HFFc6 (cell line): ENCODE measurements around the gene TIMM17A. TPM values are rescaled to one million over a fixed set of nuclear protein-coding genes. Genes with fewer than 3 reads are reported as not detected.
A peak's percentile ranks its signal among the peaks of the same experiment; 100 is the strongest.

ENCODE experiments used
- DNase-seq: peaks from one replicate; pipeline ENCODE4 v3.0.0-alpha.2; 2018
- H3K27ac Mint-ChIP-seq: 2 replicates; pipeline ENCODE4 v1.8.0; 2020; ENCODE audit warnings: mild to moderate bottlenecking, mixed read lengths
- H3K27me3 Mint-ChIP-seq: 2 replicates; pipeline ENCODE4 v1.8.0; 2021; ENCODE audit warnings: mild to moderate bottlenecking, moderate library complexity, mixed read lengths; ENCODE audit not compliant: insufficient read depth
- H3K36me3 Mint-ChIP-seq: 2 replicates; pipeline ENCODE4 v1.8.0; 2021; ENCODE audit warnings: low read depth, mixed read lengths
- H3K4me1 Mint-ChIP-seq: 2 replicates; pipeline ENCODE4 v1.8.0; 2020; ENCODE audit warnings: low read depth, mixed read lengths
- H3K4me3 Mint-ChIP-seq: 2 replicates; pipeline ENCODE4 v1.8.0; 2020; ENCODE audit warnings: mild to moderate bottlenecking, moderate library complexity, mixed read lengths
- H3K9me3 Mint-ChIP-seq: 2 replicates; pipeline ENCODE4 v1.8.0; 2020; ENCODE audit warnings: mild to moderate bottlenecking, mixed read lengths
- CTCF ChIP-seq: fragments of 200-600 bp; sonication (generic); IDR thresholded peaks from 2 replicates; pipeline ENCODE4 v1.5.0; 2021; ENCODE audit warnings: antibody characterized with exemption, mild to moderate bottlenecking
- total RNA-seq, 6 experiments: library from RNA; stranded (reverse); fragmentation: NEBNext Ultra II Directional; extraction: Animal tissue kit (Norgen Biotek cat#: 25700); gene quantifications; 2 replicates in 1 of 6; 3 replicates in 5 of 6; pipeline ENCODE4 v1.2.3, GENCODE V29; 2021

Gene TIMM17A
- total RNA-seq, 6 experiments from 2014 or later = 114 to 128 (median 122) TPM

- Mint-ChIP-seq H3K27ac (no peak overlapping the region), H3K27me3 (peaks cover 1% of the 10 kb centered on the region; the same call in 1 of the 2 replicates), H3K36me3 (peaks cover 10% of the 10 kb centered on the region), H3K9me3 (no peaks in the 10 kb centered on the region), H3K4me3 (no peak overlapping the region), H3K4me1 (peaks cover 31% of the 10 kb centered on the region)
- DNase-seq = no peak
- TF ChIP-seq CTCF = no peak
Measured at GRCh38 chr1:201985355-201985754, 30.1 kb downstream of the TIMM17A start.

DNA sequence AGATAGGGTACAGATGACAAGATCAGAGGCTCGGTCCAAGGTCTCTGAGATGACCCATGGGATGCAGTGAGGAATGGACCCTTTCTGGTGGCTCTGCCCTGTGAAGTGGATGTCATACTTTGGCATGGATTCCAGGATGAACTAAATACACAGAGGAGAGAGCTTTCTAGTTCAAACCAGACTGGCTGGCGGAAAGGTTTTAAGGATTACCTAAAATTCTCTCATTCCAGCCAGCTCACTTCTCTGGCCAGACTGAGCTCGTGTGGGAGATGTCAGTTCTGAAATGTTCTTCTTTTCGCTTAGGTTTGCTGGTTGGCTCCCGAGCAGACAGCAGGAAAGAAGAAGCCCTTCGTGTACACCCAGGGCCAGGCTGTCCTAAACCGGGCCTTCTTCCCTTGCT lies 33.3 kb downstream of the TIMM17A start:
- peaks cover 15% of the 10 kb centered on the region for H3K36me3 Mint-ChIP-seq
- no peaks in the 10 kb centered on the region; the same call in 1 of the 2 replicates for H3K27me3 Mint-ChIP-seq
- DNase-seq = no peak
- H3K4me1 Mint-ChIP-seq = peaks cover 23% of the 10 kb centered on the region
- no peak for TF ChIP-seq CTCF
- no peak overlapping the region for H3K4me3 Mint-ChIP-seq
- no peaks in the 10 kb centered on the region for H3K9me3 Mint-ChIP-seq
- H3K27ac Mint-ChIP-seq = peak overlapping the region; percentile 21; the same call in 1 of the 2 replicates

DNA sequence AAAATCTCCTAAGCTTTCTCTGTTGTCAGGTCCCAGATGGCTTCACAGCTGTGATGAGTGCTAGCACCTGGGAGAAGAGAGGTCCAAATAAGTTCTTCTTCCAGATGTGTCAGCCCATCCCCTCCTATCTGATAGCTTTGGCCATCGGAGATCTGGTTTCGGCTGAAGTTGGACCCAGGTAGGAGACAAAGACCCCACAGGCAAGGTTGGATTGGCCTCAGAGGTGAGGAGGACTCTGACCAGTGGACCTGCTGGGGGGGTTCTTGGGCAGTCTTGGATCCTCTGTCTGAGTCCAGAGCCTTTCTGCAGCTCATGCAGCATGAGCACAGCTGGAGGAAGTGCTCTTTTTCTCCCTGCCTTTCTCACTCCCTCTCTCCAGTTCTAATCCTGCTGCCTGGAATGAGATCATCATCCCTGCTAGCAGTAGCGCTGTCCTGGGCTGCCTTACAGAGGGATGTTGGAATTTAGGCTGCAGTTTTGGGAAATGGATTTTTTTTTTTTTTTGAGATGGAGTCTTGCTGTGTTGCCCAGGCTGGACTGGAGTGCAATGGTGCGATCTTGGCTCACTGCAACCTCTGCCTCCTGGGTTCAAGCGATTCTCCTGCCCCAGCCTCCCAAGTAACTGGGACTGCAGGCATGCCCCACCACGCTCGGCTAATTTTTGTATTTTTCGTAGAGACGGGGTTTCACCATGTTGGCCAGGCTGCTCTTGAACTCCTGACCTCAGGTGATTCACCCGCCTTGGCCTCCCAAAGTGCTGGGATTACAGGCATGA lies 34.2 kb downstream of the TIMM17A start:
- H3K27ac Mint-ChIP-seq = no peak overlapping the region
- TF ChIP-seq CTCF = no peak

GRCh38 chr1:201990427-201990826 lies 35.1 kb downstream of the TIMM17A start:
- Mint-ChIP-seq H3K4me3 (no peak overlapping the region), H3K36me3 (peaks cover 10% of the 10 kb centered on the region), H3K27me3 (no peaks in the 10 kb centered on the region; the same call in 1 of the 2 replicates), H3K27ac (no peak overlapping the region), H3K4me1 (peaks cover 13% of the 10 kb centered on the region), H3K9me3 (no peaks in the 10 kb centered on the region)
- no peak for DNase-seq
- no peak for TF ChIP-seq CTCF

More for the DNA sequence above, 34.2 kb downstream of the TIMM17A start:
- no peaks in the 10 kb centered on the region for H3K9me3 Mint-ChIP-seq
- no peaks in the 10 kb centered on the region; the same call in 1 of the 2 replicates for H3K27me3 Mint-ChIP-seq
- peaks cover 11% of the 10 kb centered on the region for H3K36me3 Mint-ChIP-seq
- peaks cover 15% of the 10 kb centered on the region for H3K4me1 Mint-ChIP-seq
- no peak overlapping the region for H3K4me3 Mint-ChIP-seq
- no peak for DNase-seq

GRCh38 chr1:201999625-202000238 lies 44.4 kb downstream of the TIMM17A start:
- Mint-ChIP-seq H3K27ac (no peak overlapping the region; the same call in 1 of the 2 replicates), H3K4me1 (no peaks in the 10 kb centered on the region), H3K27me3 (no peaks in the 10 kb centered on the region; the same call in 1 of the 2 replicates), H3K9me3 (no peaks in the 10 kb centered on the region), H3K4me3 (no peak overlapping the region), H3K36me3 (peaks cover 43% of the 10 kb centered on the region)
- peak; percentile 43 for DNase-seq
- TF ChIP-seq CTCF = peak; percentile 86
